ENCODE measurements around the gene SERPINA4. TPM values are rescaled to one million over a fixed set of nuclear protein-coding genes. Genes with fewer than 3 reads are reported as not detected.

The SERPINA4 gene
- total and polyA plus RNA-seq, 2 of the 13 experiments (the other 11 are each of a cell fraction or from before 2014, with no cell fraction given), result 39.1 to 57.8 TPM

- TF ChIP-seq ZNF691 (CRISPR knock-in tag; IDR thresholded peaks at IDR 0.05; ENCODE audit: borderline replicate concordance, low read depth) (0 out of 2 replicates have a peak, but pooled peaks have one; percentile 65), NCOA1 (CRISPR knock-in tag; IDR thresholded peaks at IDR 0.05) (no peak), MTERF4 (CRISPR knock-in tag; IDR thresholded peaks at IDR 0.05) (0 out of 2 replicates have a peak, but pooled peaks have one; percentile 30), ZNF251 (CRISPR knock-in tag; IDR thresholded peaks at IDR 0.05) (no peak), HMG20B (CRISPR knock-in tag; conservative IDR thresholded peaks at IDR 0.05) (no peak)
Measured at GRCh38 chr14:94542111-94542810, 19.0 kb upstream of the SERPINA4 start (continued).

- CTCF ChIA-PET (ENCODE audit: low intra/inter-chr PET ratio, low total read pairs), result interaction anchor here (0.8 kb wide), 1 partner anchor 138 kb away, joined by 3 read pairs; no protein-coding TSS in a partner anchor
- Histone ChIP-seq H3K9ac (ENCODE audit: insufficient read depth, low read depth, low read length) (peak overlapping the region; percentile 41; the same call in 1 of the 2 replicates), H4K20me1 (ENCODE audit: insufficient read depth, low read length) (no peaks in the 10 kb centered on the region), H3K9me3 (ENCODE audit: low read length) (no peaks in the 10 kb centered on the region), H3K4me2 (ENCODE audit: low read depth, low read length) (peak overlapping the region; percentile 30; the same call in 1 of the 2 replicates), H3K4me3 (replicated peaks in 1 of 3; ENCODE audit: insufficient read depth in 1 of 3, low read depth in 2 of 3, low read length in 3 of 3) (no peak overlapping the region), H3K36me3 (replicated peaks in 1 of 2; ENCODE audit: control insufficient read depth in 1 of 2, insufficient read depth in 2 of 2, low read length in 2 of 2) (no peaks in the 10 kb centered on the region), H3K27me3 (ENCODE audit: control insufficient read depth in 1 of 2, insufficient read depth in 2 of 2, low read length in 2 of 2) (no peaks in the 10 kb centered on the region), H2AFZ (ENCODE audit: low read length) (no peak overlapping the region), H3K27ac (ENCODE audit: extremely low read length, insufficient read depth, low read length) (no peak overlapping the region), H3K79me2 (ENCODE audit: insufficient read depth, low read length) (no peaks in the 10 kb centered on the region), H3K4me1 (ENCODE audit: insufficient read depth, low read length) (peaks cover 98% of the 10 kb centered on the region)
- ATAC-seq, result no peak
- no peak for DNase-seq (ENCODE audit: low spot score)
- in situ Hi-C loops (cut with HindIII; ENCODE audit: extremely low pct_ligation_motif_present, low pct_unique_long_range_greater_than_20kb), result loop anchor here (10.0 kb wide), 1 partner anchor 142 kb away; no protein-coding TSS in a partner anchor
- intact Hi-C loops (cut with micrococcal nuclease; ENCODE audit: unreplicated experiment), result loop anchor here (5.0 kb wide), 2 partner anchors 36 to 139 kb away; partner anchors contain the start of gene SERPINA12
- WGBS (ENCODE audit: low lambda C conversion rate), result 72% methylated on average over 2 of the region's 9 CpGs
- POLR2A ChIA-PET, result interaction anchor here (1.5 to 2.0 kb wide), 3 partner anchors 21 to 154 kb away, joined by 3 to 8 read pairs (median 5); partner anchors contain the start of gene SERPINA1
- BruUV-seq (replicated peaks), result no TSS peak
- no peak for FAIRE-seq
- TF ChIP-seq ZBTB7B (CRISPR knock-in tag; IDR thresholded peaks at IDR 0.05), result no peak
- no peak for TF ChIP-seq MLX (CRISPR knock-in tag; IDR thresholded peaks at IDR 0.05)
- TF ChIP-seq SP4 (CRISPR knock-in tag; IDR thresholded peaks at IDR 0.05), result 0 out of 2 replicates have a peak, but pooled peaks have one; percentile 25
- TF ChIP-seq RNF2 (conservative IDR thresholded peaks at IDR 0.05; ENCODE audit: low read depth), result no peak
- TF ChIP-seq ZNF615 (CRISPR knock-in tag; IDR thresholded peaks at IDR 0.05; ENCODE audit: borderline replicate concordance), result 0 out of 2 replicates have a peak, but pooled peaks have one; percentile 32
- TF ChIP-seq ZFP91 (CRISPR knock-in tag; IDR thresholded peaks at IDR 0.05; ENCODE audit: borderline replicate concordance), result peak; percentile 3; the same call in 1 of the 2 replicates
Measured at GRCh38 chr14:94542811-94543440, 18.3 kb upstream of the SERPINA4 start.

Measured in HepG2 (cell line).